Cardiac fibroblast (primary cell): ENCODE data around the gene HSF2BP.

Experiments
- DNase-seq, 2 donors: peaks; one replicate each; pipeline versions ENCODE4 v3.0.0 to v3.0.0-alpha.2; 2010; ENCODE audit warnings: low read depth in 2 of 2
- H3K4me3 ChIP-seq, 2 donors: replicated peaks in 1 of 2; 1 replicate in 1 of 2; 2 replicates in 1 of 2; pipeline ENCODE4 v1.5.1; 2011; ENCODE audit warnings: low read depth in 2 of 2, low read length in 2 of 2, mild to moderate bottlenecking in 2 of 2, moderate library complexity in 1 of 2
- CTCF ChIP-seq: IDR thresholded peaks from one replicate; pipeline ENCODE4 v1.5.1; 2011; ENCODE audit warnings: low read depth, mild to moderate bottlenecking, low read length, inconsistent platforms

HSF2BP gene

DNA sequence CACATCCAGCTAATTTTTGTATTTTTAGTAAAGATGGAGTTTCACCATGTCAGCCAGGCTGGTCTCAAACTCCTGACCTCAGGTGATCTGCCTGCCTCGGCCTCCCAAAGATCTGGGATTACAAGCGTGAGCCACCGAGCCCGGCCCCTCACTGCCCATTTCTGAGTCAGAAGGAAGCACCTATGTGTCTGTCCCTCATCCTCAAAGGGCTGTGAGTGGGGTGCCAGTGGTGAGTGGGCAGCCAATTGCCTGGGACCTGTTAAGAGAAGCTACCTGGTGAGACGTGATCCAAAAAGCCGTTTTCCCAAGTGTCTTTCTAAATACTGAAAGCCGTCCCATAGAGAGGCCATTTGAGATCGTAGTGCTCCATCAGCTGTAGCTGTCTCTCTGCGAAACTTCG is 32.5 kb upstream of the HSF2BP start:
- H3K4me3 ChIP-seq: no peak overlapping the region
- no peak for DNase-seq
- no peak for TF ChIP-seq CTCF

DNA sequence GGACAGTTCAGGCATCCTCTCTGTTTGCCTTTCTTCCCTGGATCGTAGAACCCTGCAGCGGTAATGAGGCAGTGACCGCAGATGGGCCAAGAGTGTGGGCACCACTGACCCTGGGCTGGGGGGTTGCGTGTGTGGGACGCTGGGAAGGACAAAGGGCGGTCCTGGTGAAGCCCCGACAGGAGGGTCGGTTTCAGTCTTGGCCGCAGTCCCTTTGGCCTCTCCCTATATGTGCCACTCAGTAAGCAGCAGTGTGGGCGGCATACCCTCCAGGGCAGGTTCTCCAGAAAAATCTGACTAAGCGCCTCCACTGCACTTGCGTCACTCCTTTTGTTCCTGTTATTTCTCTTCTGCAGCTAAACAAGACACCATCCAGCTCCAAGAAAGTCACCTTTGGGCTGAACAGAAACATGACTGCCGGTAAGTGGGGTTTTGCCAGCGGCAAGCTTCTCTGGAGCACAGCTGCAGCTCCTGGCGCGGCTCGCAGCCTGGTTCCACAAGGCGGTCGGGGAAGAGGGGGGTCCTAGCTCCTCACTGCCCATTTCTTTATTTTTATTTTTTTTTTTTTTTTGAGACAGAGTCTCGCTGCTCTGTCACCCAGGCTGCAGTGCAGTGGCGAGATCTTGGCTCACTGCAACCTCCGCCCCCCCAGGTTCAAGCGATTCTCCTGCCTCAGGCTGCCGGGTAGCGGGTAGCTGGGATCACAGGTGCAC is 32.0 kb upstream of the HSF2BP start:
- DNase-seq: no peak
- H3K4me3 ChIP-seq: no peak overlapping the region
- no peak for TF ChIP-seq CTCF

- TF ChIP-seq CTCF: no peak
- DNase-seq: no peak
- no peak overlapping the region for H3K4me3 ChIP-seq
Measured at GRCh38 chr21:43690346-43690745, 31.1 kb upstream of the HSF2BP start.

- H3K4me3 ChIP-seq: no peak overlapping the region
- no peak for TF ChIP-seq CTCF
- no peak for DNase-seq
Measured at GRCh38 chr21:43689556-43690337, 30.5 kb upstream of the HSF2BP start.

- no peak overlapping the region for H3K4me3 ChIP-seq
- no peak for TF ChIP-seq CTCF
Measured at GRCh38 chr21:43688906-43689305, 29.6 kb upstream of the HSF2BP start.

GRCh38 chr21:43687566-43688399 is 28.5 kb upstream of the HSF2BP start:
- no peak for TF ChIP-seq CTCF
- no peak for DNase-seq
- no peak overlapping the region for H3K4me3 ChIP-seq

More at GRCh38 chr21:43688906-43689305, 29.6 kb upstream of the HSF2BP start:
- DNase-seq: no peak
